AML-193 (cell line): Measurements from ENCODE around the gene ABCC1.

Source experiments
- DNase-seq, 2 experiments: peaks; one replicate each; lab custom pipeline; 2025; lab: John Stamatoyannopoulos, UW

The ABCC1 gene

DNA sequence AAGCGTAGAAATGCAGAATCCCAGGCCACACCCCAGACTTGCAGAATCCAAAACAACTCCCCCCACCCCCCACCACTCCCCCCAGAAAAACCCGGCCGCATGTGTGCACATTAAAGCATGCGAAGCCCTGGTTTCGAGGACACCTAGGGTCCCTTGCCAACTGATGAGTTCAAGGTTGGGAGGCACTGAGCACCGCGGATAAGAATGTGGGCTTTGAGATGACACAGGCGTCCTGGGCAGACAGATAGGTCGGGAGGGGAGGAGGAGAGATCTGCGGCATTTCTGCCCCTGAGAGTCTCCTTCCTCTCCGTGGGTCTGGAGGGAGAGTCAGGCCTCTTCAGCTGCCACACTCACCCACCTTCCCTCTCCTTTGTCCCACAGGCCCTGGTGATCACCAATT lies 98.3 kb downstream of the ABCC1 start:
- no peak for DNase-seq

DNA sequence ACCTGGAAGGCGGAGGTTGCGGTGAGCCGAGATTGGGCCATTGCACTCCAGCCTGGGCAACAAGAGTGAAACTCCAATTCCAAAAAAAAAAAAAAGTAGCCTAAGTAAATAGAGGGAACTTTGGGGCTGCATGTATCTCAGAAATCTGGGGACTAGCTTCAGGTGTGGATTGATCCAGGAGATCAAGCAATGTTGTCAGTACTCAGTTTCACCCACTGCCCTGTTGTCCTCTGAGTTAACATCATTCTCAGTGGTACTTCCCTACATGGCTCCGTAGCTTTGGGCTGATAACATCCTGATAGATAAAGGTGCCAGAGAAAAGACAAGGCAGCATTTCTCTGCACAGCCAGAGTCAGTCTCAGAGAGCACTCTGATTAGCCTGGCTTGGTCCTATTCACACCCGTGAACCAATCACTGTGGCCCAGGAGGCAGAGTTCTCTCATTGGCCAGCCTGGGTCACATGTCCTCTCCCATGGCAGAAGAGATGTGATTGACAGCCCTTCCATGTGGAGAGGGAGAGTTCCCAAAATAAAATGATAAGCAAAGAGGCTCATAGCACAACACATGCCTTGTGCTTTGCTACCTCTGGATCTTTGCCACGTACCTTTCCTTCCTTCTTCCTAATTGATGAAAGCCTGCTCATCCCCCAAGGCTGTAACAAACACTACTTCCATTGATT lies 99.6 kb downstream of the ABCC1 start:
- no peak for DNase-seq

DNA sequence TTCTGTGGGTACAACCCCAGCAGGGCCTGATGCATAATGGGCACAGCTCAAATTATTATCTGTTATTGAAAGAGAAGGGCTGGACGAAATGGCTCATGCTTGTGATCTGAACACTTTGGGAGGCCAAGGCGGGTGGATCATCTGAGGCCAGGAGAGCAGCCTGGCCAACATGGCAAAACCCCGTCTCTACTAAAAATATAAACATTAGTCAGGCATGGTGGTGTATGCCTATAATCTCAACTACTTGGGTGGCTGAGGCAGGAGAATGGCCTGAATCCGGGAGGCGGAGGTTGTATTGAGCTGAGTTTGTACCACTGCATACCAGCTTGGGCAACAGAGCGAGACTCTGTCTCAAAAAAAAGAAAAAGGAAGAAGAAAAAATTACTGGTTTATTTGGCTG lies 100.7 kb downstream of the ABCC1 start:
- no peak for DNase-seq

DNA sequence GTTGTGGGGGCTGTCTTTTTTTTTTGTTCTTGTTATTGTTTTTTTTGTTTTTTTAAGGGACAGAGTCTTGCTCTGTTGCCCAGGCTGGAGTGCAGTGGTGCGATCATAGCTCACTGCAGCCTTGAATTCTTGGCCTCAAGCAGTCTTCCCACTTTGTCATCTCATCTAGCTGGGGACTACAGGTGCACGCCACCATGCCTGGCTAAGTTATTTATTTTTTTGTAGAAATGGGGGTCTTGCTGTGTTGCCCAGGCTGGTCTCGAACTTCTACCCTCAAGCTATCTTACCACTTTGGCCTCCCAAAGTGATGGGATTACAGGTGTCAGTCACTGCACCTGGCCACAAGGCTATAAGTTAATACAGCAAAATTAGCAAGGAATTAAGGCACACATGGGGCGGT lies 101.7 kb downstream of the ABCC1 start:
- DNase-seq = no peak

DNA sequence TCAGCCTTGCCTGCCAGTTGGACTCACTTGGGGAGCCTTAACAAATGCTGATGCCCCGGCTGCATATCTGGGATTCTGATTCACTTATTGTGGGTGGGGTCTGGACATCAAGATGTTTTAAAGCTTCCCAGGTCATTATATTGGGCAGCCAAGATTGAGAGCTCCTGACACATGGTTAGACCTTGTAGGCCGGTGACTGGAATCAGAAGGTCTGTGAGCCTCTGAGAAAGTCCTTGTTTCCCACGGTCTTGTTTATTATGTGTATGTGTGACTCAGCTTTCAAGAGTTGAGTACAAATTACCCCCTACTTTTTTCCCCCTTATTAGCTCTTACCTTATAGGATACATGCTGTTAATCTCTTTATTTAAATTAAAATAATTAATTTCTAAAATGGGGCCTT lies 103.5 kb downstream of the ABCC1 start:
- DNase-seq = no peak

DNA sequence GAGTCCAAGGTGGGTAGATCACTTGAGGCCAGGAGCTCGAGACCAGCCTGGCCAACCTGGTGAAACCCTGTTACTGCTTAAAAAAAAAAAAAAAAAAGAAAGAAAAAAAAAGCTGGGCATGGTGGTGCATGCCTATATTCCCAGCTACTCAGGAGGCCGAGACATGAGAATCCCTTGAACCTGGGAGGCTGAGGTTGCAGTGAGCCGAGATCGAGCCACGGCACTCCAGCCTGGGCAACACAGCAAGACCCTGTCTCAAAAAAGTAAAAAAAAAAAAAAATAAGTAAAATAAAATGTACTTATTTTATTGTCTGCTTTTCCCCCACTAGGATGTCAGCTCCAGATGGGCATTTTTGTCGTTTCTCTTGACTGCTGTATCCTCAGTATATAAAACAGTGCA lies 107.7 kb downstream of the ABCC1 start:
- DNase-seq = no peak

DNA sequence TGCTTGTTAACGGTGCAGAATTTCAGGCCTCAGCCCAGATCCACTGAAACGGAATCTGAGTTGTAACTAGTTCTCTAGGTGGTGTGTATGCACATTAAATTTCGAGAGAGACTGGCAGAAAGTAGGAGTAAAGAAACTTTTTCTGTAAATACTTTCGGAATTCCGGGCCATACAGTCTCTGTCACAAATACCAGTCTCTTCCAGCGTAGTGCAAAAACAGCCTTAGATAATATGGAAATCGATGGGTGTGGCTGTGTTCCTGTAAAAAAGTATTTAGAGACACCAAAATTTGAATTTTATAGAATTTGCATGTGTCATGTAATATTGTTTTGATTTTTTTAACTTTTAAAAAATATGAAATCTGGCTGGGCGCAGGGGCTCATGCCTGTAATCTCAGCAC lies 109.7 kb downstream of the ABCC1 start:
- no peak for DNase-seq

DNA sequence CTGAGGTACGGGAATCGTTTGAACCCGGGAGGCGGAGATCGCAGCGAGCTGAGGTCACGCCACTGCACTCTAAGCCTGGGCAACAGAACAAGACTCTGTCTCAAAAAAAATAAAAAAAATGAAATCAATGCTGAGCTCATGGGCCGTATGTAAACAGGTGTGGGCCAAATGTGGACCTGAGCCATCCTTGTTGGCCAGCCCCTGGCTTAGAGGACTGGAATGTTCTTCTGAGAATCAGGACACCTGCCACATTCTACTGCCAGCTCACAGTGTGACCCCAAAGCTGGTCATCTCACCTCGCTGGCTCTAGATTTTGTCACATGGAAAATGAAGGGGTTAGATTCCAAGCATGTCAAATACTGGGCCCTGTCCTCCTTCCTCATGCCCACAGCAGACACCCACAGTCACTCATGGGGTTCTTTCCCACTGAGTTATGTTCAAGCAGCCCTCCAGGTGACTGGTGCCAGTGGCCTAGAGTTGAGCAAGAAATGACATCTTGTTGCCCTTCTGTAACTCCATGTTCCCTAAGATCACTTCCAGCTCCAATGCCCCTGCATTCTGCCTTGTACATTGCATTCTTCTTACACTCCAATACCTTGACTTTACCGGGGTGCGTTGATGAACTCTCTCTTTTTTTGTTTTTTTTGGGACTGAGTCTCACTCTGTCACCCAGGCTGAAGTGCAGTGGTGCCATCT lies 110.6 kb downstream of the ABCC1 start:
- no peak for DNase-seq

DNA sequence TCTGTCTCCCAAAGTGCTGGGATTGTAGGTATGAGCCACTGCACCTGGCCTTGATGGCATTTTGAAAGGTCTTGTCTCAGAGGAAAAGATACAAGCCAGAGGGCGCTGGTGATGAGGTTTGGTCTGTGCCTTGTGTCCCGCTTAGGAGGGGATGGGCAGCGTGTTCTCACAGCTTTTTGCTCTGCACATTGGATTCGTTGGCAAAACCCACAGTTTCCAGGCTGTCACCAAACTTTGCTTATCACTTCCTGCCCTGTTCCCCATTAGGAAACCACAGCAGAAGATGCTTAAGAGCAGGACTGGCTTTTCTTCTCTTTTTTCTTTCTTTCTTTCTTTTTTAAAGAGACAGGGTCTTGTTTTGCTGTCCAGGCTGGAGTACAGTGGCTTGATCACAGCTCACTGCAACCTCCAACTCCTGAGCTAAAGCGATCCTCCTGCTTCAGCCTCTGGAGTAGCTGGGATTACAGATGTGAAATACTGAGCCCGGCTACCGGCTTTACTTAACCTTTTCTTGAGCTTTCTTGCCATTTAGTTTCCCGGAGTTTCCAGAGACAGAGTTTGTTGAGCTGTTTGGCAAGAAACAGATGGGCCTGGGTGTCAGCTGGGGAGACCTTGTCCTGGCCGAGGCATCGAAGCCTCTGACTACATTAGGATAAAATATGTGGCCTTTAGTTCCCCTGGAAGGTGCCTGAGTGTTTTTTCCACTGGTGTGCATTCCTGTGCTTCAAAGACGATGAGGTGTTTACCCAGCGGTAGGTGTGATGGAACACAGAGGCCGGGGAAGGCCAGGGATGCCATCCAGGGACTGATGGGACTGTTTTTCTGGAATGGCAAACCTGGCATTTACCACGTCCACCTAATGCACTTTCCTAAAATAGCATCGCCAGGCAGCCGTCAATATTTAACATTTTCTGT lies 112.9 kb downstream of the ABCC1 start:
- DNase-seq = peak; percentile 96

DNA sequence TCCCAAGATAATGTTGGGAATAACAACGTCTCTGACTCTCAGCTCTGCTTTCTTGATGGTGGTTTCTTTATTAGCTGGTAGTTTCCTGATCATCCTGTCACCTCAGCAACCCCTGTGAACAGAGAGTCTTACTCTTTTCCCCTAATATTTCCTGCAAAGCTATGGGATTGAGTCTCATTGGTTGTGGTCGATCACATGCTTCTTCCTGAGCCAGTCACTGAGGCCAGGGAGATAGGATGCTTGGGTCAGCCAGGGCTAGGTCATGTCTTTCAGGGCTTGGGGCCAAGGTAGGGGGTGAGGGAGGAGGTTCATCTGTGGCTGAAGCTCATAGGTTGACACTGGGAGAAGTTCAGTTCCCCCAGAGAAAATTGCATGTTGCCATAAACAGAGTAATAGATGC lies 114.3 kb downstream of the ABCC1 start:
- DNase-seq = no peak

DNA sequence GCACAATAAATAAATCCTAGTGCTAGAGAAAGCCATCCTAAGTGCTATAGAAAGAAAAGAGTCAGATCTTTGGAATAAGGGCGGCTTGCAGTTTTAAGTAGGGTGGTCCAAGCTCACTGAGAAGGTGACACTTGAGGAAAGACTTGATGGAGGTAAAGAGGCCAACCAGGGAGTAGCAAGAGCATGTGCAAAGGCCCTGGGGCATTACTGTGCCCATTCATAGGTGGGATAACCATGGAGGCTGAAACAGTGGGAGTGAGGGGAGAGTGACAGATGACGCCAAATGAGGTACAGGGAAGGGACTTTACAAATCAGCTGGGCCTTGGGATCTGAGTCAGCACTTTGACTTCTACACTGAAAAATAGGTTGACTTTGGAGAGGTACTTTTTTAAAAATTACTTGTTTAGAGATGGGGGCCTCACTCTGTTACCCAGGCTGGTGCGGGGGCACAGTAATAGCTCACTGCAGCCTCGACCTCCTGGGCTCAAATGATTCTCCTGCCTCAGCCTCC lies 115.5 kb downstream of the ABCC1 start:
- DNase-seq = no peak

DNA sequence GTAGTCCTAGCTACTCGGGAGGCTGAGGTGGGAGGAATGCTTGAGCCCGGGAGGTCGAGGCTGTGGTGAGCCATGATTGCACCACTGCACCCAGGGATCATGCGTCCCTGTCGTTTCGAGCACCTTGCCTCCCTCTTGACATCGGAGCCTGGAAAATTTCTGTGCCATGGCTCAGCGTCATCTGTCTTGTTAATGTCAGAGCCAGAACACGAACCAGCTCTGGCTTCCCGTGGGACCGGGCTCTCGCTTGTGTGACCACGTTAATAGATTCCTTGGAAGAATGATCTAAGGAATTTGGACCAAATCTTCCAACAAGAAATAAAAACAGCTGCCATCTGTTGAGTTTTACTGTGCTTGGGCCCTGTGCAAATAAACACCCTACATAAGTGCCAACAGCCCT lies 117.7 kb downstream of the ABCC1 start:
- DNase-seq = no peak

DNA sequence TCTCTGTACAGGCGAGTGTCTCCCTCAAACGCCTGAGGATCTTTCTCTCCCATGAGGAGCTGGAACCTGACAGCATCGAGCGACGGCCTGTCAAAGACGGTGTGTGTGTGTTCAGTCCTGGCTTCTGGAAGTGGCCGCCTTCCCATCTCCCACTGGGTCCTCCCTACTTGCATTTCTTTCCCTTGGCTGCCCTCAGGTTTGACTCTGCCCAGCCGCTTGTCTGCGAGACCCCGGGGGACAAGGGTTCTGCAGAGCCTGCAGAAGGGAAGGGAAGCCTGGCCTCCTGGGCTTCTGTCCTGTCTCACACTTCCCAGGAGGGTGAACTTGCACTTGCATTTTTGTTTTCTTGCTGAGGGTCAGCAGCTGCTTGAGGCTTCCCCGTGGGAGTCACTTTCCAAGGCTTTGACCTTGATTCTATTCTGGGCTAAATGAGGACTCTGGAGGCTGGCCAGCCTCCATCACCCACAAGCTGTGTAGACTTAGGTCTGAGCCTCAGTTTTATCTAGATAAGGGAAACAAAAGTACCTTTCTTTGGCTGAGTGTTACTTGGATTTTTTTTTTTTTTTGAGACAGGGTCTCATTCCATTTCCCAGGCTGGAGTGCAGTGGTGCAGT lies 122.3 kb downstream of the ABCC1 start:
- DNase-seq = no peak

DNA sequence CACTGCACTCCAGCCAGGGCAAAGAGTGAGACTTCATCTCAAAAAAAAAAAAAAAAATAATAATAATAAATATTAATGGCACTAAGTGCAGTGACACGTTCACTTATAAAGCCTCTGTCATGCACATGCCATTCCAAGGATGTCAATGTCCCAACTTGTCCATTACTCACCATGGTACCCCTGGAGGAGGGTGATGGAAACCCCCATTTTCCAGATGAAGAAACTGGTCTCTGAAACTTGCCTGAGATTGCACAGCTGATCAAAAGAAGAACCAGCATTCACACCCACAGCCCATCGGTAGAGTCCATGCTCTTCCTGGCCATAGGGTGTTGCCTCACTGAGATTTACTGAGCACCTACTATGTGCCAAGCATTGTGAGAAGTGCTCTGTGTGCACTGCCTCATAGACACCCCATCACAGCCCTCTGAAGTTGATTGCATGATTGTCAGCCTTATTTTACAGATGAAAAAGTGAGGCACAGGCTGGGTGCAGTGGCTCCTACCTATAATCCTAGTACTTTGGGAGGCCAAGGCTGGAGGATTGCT lies 123.7 kb downstream of the ABCC1 start:
- no peak for DNase-seq

DNA sequence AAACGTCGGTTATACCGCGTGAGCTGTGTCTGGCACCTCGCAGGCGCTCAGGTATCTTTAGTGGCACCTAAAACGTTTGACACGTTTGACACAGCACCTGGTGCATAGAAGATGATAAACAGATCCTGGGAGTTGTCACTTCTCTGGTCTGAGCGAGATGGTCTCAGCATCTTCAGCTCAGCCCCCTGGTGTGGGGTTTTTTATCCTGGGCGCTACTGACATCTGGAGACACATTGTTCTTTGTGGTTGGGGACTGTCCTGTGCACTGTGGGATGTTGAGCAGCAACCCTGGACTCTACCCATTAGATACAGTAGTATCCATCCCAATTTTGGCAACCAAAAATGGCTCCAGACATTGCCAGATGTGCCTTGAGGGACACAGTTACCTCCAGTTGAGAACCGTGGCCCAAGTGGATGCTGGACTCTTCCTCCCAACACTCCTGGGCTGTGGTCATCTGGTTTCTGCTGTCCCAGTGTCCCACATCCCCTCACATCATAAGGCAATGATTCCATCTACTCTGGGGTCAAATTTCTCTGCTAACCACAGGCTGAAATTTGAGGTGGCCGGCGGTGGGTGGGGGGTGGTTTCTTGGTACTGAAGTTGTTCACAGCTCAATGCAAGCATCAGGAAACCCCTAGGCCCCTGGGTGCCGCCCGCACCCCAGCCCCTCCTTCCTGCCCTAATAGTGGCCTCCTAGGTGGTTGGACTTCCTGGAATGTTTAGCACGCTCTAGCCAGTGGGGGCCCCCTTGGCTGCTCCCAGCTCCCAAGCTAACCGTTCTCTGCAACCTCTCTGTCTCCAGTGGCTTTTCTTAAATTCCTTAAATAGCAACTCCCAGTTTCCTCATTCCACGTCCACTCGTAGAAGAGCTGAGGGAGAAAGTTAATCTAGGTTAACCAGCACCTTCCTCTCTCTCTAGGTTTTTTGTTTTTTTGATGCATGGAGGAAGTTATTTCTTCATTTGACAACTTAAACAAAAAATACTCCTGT lies 124.8 kb downstream of the ABCC1 start:
- DNase-seq = peak; percentile 44 to 60

DNA sequence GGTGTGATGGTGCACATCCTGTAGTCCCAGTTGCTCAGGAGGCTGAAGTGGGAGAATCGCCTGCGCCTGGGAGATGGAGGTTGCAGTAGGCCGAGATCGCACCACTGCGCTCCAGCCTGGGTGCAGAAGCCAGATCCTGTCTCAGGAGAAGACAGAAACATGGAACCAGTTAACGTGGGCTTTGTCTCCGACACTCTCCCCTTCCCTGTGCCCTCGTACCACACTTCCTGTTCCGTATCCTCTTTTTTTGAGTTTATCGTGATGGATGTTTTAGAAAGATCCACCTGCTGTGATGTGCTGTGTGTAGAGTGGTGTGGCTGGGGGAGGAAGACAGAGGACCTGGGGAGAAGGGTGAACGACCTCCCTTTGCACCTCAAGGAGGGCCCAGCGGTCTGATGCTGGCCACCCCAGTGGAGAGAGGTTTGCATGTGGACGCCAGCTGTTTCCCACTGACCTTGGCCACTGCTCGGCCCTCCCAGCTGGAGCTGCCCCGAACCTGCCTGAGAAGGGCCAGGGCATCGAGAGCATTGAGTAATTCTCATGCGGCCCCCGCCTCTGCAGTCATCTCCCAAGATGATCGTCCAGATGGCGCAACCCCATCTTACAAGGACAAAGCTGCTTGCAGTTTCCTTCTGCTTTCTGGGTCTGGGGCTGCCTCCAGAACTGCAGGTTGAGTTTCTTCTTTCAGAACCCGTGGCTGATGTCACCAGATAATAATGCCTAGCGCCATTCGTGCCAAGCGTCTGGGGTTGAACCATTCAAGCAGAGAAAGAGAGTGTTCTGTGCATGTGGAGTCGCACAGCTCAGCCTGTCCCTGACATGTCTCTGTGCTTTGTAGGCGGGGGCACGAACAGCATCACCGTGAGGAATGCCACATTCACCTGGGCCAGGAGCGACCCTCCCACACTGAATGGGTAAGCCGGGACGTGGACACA lies 126.3 kb downstream of the ABCC1 start:
- DNase-seq = peak; percentile 95 to 97

DNA sequence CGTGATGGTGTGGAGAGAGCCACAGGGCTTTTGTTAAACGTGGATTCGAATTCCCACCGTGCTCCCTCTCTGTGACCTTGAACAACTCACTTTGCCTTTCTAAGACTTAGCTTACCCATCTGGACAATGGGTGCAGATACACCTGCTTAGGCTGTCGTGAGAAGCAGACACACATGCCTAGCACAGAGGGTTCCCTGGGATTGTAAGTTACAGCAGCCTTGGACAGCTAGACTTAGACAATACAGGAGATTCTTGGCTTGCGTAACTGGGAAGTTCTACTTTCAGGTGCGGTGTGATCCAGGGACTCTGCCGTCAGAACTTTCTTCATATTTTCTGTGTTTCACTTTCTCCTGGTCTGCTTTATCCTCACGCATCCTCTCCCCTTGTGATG lies 127.0 kb downstream of the ABCC1 start:
- DNase-seq = no peak

DNA sequence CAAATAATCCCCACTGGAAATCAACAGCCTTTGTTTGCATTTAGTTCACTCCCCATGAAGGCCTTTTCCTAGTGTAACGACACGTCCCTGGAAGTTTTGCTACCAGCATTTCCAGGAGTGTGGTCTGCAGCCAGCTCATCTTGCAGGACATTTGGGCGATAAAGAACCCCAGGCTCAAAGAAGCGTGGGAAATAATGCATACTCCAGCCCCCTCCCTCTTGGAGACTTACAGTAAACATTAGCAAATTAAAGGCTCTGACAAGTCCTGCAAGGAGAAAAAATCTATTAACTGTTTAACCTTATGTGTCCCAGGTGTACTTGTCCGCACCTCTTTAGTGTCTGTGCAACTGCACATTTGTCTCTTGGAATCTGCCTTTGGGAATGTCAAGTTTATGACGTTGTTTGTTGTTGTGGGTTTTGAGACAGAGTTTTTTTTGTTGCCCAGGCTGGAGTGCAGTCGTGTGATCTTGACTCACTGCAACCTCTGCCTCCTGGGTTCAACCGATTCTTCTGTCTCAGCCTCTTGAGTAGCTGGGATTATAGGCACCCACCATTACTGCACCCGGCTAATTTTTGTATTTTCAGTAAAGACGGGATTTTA lies 131.1 kb downstream of the ABCC1 start:
- DNase-seq = no peak

DNA sequence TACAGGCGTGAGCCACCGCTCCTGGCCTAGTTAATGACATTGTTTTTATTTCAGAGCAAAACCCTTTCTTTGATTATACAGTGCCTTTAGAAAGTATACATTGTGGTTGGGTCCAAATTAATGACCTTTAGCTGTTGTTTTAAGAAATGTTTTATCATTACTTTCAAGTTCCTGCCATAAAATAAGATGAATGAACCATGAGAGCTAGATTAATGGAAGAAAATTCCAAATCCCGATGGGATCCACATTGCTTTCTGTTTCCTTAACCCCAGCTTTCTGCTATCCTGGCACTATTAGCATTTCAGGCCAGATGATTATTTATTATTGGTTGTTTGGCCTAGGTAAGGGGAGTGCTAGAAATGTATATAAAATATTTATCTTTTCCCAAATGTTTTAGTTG lies 131.7 kb downstream of the ABCC1 start:
- no peak for DNase-seq
